Neural cell (in vitro differentiated cells): ENCODE measurements around the gene KRTAP5-8. TPM values are rescaled to one million over a fixed set of nuclear protein-coding genes. Genes with fewer than 3 reads are reported as not detected.
"Not testable (repeated sequence)": the region's sequence is repeated elsewhere in the genome, so short reads cannot be mapped to it uniquely, and the experiment has no call there.

ENCODE experiments used
- H2AFZ ChIP-seq: fragments of 200-600, 300-800 bp; sonication (generic), shearing (Covaris generic); 2 replicates; pipeline ENCODE4 v1.6.0; 2014; ENCODE audit warnings: low read depth, mild to moderate bottlenecking, antibody characterized with exemption, low read length, moderate library complexity
- H3F3A ChIP-seq: fragments of 200-600 bp; shearing (Covaris generic); 2 replicates; pipeline ENCODE4 v1.6.1; 2016; ENCODE audit warnings: mild to moderate bottlenecking, moderate library complexity, mixed read lengths, antibody characterized with exemption, low read length; ENCODE audit not compliant: insufficient read depth, poor library complexity, severe bottlenecking
- H3K27ac ChIP-seq: fragments of 200-600, 300-800 bp; sonication (generic), shearing (Covaris generic); 2 replicates; pipeline ENCODE4 v1.5.1; 2014; ENCODE audit warnings: mild to moderate bottlenecking, low read length, moderate library complexity
- H3K27me3 ChIP-seq: fragments of 300-800, 200-600 bp; sonication (generic), shearing (Covaris generic); 2 replicates; pipeline ENCODE4 v1.6.0; 2014; ENCODE audit warnings: mild to moderate bottlenecking, low read depth, low read length, moderate library complexity; ENCODE audit not compliant: insufficient read depth
- H3K36me3 ChIP-seq: fragments of 300-800, 200-600 bp; sonication (generic), shearing (Covaris generic); 2 replicates; pipeline ENCODE4 v1.5.1; 2014; ENCODE audit warnings: mild to moderate bottlenecking, antibody characterized with exemption, low read length, moderate library complexity; ENCODE audit not compliant: insufficient read depth
- H3K4me2 ChIP-seq: fragments of 300-800, 200-600 bp; sonication (generic), shearing (Covaris generic); 2 replicates; pipeline ENCODE4 v1.6.0; 2014; ENCODE audit warnings: mild to moderate bottlenecking, low read length
- H3K4me3 ChIP-seq: fragments of 300-800, 200-600 bp; sonication (generic), shearing (Covaris generic); 2 replicates; pipeline ENCODE4 v1.5.1; 2014; ENCODE audit warnings: mild to moderate bottlenecking, low read length, moderate library complexity
- H3K79me2 ChIP-seq: fragments of 200-600 bp; shearing (Covaris generic); replicated peaks from 2 replicates; pipeline ENCODE4 v1.6.0; 2014; ENCODE audit warnings: mild to moderate bottlenecking, low read length, moderate library complexity; ENCODE audit not compliant: insufficient read depth
- H3K9ac ChIP-seq: fragments of 300-800, 200-600 bp; sonication (generic), shearing (Covaris generic); 2 replicates; pipeline ENCODE4 v1.6.1; 2016; ENCODE audit warnings: mild to moderate bottlenecking, low read length, mixed read lengths
- H3K9me2 ChIP-seq: fragments of 200-600 bp; shearing (Covaris generic); 2 replicates; pipeline ENCODE4 v1.6.1; 2016; ENCODE audit warnings: mild to moderate bottlenecking, low read length, mixed read lengths; ENCODE audit not compliant: insufficient read depth
- H3K9me3 ChIP-seq: fragments of 200-600, 300-800 bp; sonication (generic), shearing (Covaris generic); 2 replicates; pipeline ENCODE4 v1.6.1; 2016; ENCODE audit warnings: mild to moderate bottlenecking, mixed run types, low read length, moderate library complexity, mixed read lengths
- H4K20me1 ChIP-seq: fragments of 200-600 bp; shearing (Covaris generic); 2 replicates; pipeline ENCODE4 v1.6.1; 2016; ENCODE audit warnings: mild to moderate bottlenecking, mixed run types; ENCODE audit not compliant: insufficient read depth
- EP300 ChIP-seq: fragments of 450-650 bp; conservative IDR thresholded peaks from 2 replicates; pipeline ENCODE4 v1.6.1; 2014; ENCODE audit warnings: antibody characterized with exemption, mild to moderate bottlenecking, moderate library complexity; ENCODE audit not compliant: poor library complexity, severe bottlenecking
- EZH2 ChIP-seq: fragments of 200-600, 300-800 bp; shearing (Covaris generic), sonication (generic); IDR thresholded peaks from 2 replicates; pipeline ENCODE4 v1.6.1; 2014; ENCODE audit warnings: antibody characterized with exemption, low read length, borderline replicate concordance, mild to moderate bottlenecking; ENCODE audit not compliant: insufficient read depth, poor library complexity, severe bottlenecking
- MXI1 ChIP-seq: fragments of 450-650 bp; conservative IDR thresholded peaks from 2 replicates; pipeline ENCODE4 v1.6.1; 2014; ENCODE audit warnings: antibody characterized with exemption, mild to moderate bottlenecking; ENCODE audit not compliant: poor library complexity, severe bottlenecking
- POLR2AphosphoS5 ChIP-seq: IDR thresholded peaks from 2 replicates; pipeline ENCODE4 v1.6.1; 2012
- RAD21 ChIP-seq: fragments of 450-650 bp; conservative IDR thresholded peaks from 2 replicates; pipeline ENCODE4 v1.6.1; 2014; ENCODE audit warnings: antibody characterized with exemption, mild to moderate bottlenecking, moderate library complexity
- SMC3 ChIP-seq: fragments of 450-650 bp; conservative IDR thresholded peaks from 2 replicates; pipeline ENCODE4 v1.6.1; 2014; ENCODE audit warnings: antibody characterized with exemption, mild to moderate bottlenecking, moderate library complexity; ENCODE audit not compliant: poor library complexity
- TAF1 ChIP-seq: IDR thresholded peaks from 2 replicates; pipeline ENCODE4 v1.6.1; 2012; ENCODE audit warnings: low read depth
- polyA plus RNA-seq: library from polyadenylated mRNA; depleted of rRNA; stranded (reverse); fragments of >200 nt; gene quantifications from 2 replicates; pipeline ENCODE4 v1.2.3, GENCODE V29; 2014
- TF ChIP-seq, protein P1 (sequence below): IDR thresholded peaks from 2 replicates; pipeline ENCODE4 v1.6.1; 2012; ENCODE audit warnings: borderline replicate concordance
- TF ChIP-seq, protein P2 (sequence below): fragments of 450-650 bp; IDR thresholded peaks from 2 replicates; pipeline ENCODE4 v1.5.1; 2014; ENCODE audit warnings: antibody characterized with exemption, mild to moderate bottlenecking, moderate library complexity; ENCODE audit not compliant: poor library complexity, severe bottlenecking

KRTAP5-8 gene
- polyA plus RNA-seq, 1 donor from 2014 or later, result not detected

DNA sequence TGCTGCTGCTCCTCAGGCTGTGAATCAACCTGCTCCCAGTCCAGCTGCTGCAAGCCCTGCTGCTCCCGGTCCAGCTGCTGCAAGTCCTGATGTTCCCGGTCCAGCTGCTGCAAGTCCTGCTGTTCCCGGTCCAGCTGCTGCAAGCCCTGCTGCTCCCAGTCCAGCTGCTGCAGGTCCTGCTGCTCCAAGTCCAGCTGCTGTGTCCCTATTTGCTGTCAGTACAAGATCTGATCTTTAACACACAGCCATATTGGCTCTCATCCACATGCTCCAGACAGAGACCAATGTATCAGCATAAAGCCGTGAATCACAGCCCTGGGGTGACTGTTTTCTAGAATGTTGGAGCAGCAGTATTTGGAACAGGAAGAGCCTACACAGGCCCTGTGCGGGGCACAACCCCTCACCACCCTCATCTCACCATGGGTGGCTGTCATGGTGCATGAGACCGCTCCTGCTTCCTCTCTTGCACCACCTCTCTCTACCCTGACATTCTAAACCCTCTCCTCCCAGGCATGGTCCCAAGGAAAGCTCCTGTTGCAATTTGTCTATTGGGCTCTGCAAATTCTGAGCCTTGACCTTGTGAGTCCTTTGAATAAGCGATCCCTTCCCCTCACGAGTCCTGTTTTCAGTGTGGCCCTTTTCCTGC lies 31.0 kb downstream of the KRTAP5-8 start:
- TF ChIP-seq EP300 (no peak), EZH2 (no peak), MXI1 (no peak), POLR2AphosphoS5 (no peak), RAD21 (no peak), SMC3 (no peak), TAF1 (no peak)
- TF ChIP-seq, protein P1, sequence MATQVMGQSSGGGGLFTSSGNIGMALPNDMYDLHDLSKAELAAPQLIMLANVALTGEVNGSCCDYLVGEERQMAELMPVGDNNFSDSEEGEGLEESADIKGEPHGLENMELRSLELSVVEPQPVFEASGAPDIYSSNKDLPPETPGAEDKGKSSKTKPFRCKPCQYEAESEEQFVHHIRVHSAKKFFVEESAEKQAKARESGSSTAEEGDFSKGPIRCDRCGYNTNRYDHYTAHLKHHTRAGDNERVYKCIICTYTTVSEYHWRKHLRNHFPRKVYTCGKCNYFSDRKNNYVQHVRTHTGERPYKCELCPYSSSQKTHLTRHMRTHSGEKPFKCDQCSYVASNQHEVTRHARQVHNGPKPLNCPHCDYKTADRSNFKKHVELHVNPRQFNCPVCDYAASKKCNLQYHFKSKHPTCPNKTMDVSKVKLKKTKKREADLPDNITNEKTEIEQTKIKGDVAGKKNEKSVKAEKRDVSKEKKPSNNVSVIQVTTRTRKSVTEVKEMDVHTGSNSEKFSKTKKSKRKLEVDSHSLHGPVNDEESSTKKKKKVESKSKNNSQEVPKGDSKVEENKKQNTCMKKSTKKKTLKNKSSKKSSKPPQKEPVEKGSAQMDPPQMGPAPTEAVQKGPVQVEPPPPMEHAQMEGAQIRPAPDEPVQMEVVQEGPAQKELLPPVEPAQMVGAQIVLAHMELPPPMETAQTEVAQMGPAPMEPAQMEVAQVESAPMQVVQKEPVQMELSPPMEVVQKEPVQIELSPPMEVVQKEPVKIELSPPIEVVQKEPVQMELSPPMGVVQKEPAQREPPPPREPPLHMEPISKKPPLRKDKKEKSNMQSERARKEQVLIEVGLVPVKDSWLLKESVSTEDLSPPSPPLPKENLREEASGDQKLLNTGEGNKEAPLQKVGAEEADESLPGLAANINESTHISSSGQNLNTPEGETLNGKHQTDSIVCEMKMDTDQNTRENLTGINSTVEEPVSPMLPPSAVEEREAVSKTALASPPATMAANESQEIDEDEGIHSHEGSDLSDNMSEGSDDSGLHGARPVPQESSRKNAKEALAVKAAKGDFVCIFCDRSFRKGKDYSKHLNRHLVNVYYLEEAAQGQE, result no peak
- TF ChIP-seq, protein P2, sequence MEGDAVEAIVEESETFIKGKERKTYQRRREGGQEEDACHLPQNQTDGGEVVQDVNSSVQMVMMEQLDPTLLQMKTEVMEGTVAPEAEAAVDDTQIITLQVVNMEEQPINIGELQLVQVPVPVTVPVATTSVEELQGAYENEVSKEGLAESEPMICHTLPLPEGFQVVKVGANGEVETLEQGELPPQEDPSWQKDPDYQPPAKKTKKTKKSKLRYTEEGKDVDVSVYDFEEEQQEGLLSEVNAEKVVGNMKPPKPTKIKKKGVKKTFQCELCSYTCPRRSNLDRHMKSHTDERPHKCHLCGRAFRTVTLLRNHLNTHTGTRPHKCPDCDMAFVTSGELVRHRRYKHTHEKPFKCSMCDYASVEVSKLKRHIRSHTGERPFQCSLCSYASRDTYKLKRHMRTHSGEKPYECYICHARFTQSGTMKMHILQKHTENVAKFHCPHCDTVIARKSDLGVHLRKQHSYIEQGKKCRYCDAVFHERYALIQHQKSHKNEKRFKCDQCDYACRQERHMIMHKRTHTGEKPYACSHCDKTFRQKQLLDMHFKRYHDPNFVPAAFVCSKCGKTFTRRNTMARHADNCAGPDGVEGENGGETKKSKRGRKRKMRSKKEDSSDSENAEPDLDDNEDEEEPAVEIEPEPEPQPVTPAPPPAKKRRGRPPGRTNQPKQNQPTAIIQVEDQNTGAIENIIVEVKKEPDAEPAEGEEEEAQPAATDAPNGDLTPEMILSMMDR, result no peak
- H3K4me3 ChIP-seq, result no peak overlapping the region
- no peak overlapping the region for H3K27ac ChIP-seq
- H3F3A ChIP-seq, result no peaks in the 10 kb centered on the region
- no peaks in the 10 kb centered on the region for H3K9me3 ChIP-seq
- H3K36me3 ChIP-seq, result no peaks in the 10 kb centered on the region
- no peak overlapping the region for H3K9ac ChIP-seq
- H3K79me2 ChIP-seq, result no peaks in the 10 kb centered on the region
- no peak overlapping the region for H3K4me2 ChIP-seq
- no peak overlapping the region for H2AFZ ChIP-seq
- H4K20me1 ChIP-seq, result no peaks in the 10 kb centered on the region
- no peaks in the 10 kb centered on the region for H3K27me3 ChIP-seq
- no peaks in the 10 kb centered on the region for H3K9me2 ChIP-seq

DNA sequence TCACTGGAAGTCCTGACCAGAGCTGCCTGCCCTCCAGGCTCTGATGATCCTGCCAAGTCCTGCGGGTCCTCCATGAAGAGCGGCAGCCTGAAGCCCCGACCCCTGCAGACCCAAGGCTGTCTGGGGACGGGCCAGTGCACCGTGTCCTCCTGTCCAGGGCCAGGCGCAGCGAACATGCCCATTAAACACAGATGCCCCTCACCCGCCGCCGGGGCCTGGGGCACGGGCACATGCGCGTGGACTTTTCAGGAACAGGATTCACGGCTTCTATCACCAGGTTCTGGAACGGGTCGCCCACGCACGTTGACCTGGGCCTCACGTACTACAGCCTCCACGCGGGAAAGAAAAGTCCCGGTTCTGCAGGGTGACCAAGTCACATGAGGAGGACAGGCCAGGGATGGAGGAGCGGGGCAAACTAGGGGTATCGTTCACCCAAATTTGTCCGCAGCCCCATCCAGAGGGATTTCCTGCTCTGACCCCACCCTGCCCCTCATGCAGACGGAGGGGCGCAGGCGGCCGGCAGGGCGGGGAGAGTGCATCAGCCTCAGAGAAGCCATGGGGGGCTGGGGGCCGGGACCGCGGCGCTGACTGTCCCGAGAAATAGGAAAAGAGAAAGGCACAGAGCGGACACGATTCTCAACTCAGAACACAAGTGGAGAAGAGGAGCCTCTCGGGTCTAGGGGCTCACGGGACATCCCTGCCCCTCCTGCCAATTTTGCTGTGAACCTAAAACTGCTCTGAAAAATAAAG lies 33.5 kb downstream of the KRTAP5-8 start:
- not testable (repeated sequence) for H2AFZ ChIP-seq

More for the DNA sequence above, 33.5 kb downstream of the KRTAP5-8 start:
- not testable (repeated sequence) for H3K9ac ChIP-seq, H3K4me3 ChIP-seq, H3K9me3 ChIP-seq, H3K79me2 ChIP-seq, H3K27me3 ChIP-seq, H3K36me3 ChIP-seq, H3K9me2 ChIP-seq, H3K4me2 ChIP-seq, H3F3A ChIP-seq, H4K20me1 ChIP-seq, H3K27ac ChIP-seq
